OCI-LY7 (cell line): Measurements from ENCODE around the gene SRP68.

Experiments used
- EZH2phosphoT487 ChIP-seq: fragments of 200-600 bp; sonication (generic); IDR thresholded peaks from 2 replicates; pipeline ENCODE4 v1.6.1; 2018; ENCODE audit warnings: low read depth, borderline replicate concordance, mild to moderate bottlenecking, mixed run types, antibody characterized with exemption, low read length, moderate library complexity, mixed read lengths
- TF ChIP-seq, protein P1 (sequence below): fragments of 200-600 bp; sonication (generic); conservative IDR thresholded peaks from 2 replicates; pipeline ENCODE4 v1.5.1; 2014; ENCODE audit warnings: mild to moderate bottlenecking, antibody characterized with exemption, low read length, moderate library complexity, mixed read lengths

DNA sequence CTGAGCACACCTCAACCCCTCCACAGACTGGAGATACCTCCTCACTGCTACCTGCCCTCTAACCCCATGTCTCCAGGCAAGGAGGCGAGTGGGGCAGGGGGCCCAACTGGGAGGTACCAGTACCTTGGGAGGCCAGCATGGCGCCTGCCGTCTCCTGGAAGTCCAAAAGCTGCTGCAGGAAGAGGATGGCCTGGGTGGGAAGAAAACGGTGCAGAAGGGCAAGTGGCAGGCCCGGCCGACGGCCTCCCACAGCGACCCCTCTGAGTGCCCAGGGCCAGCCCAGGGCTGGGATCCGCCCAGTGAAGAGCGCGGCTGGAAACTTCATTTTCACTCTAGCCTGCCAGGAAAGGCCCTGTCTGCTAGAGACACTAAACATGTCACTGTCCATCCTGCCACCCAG, 15.2 kb upstream of the SRP68 start:
- TF ChIP-seq, protein P1, sequence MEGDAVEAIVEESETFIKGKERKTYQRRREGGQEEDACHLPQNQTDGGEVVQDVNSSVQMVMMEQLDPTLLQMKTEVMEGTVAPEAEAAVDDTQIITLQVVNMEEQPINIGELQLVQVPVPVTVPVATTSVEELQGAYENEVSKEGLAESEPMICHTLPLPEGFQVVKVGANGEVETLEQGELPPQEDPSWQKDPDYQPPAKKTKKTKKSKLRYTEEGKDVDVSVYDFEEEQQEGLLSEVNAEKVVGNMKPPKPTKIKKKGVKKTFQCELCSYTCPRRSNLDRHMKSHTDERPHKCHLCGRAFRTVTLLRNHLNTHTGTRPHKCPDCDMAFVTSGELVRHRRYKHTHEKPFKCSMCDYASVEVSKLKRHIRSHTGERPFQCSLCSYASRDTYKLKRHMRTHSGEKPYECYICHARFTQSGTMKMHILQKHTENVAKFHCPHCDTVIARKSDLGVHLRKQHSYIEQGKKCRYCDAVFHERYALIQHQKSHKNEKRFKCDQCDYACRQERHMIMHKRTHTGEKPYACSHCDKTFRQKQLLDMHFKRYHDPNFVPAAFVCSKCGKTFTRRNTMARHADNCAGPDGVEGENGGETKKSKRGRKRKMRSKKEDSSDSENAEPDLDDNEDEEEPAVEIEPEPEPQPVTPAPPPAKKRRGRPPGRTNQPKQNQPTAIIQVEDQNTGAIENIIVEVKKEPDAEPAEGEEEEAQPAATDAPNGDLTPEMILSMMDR: no peak
- TF ChIP-seq EZH2phosphoT487: no peak
